Stimulated activated CD8-positive, alpha-beta memory T cell treated with anti-CD3 and anti-CD28 coated beads, Interleukin-12 subunit alpha, Interleukin-12 subunit beta, amount 100 ng/mL, for 4 hours (primary cell): ENCODE data around the gene DOCK9.

Experiments used
- DNase-seq: peaks from one replicate; pipeline ENCODE4 v3.0.0-alpha.2; 2020; ENCODE audit warnings: low read depth

DOCK9 gene

DNA sequence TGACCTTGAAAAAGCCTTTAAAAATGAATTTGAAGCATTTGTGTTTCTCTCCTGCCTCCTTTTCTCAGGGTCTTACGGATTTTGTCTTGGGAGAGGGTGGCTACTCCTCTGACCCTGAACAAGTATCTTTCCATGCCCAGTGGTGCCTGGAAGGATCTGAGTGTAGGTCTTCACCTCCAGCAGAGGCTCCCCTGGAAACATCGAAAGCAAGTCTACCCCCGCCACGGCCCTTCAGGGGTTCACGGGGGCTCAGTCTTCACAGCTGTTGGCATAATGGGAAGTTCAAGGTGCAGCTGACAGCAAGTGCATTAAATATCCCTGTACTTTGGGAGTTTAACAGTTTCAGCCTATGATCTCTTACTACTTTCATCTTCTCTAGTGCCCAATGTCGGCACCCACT is 182.6 kb downstream of the DOCK9 start:
- DNase-seq: no peak

DNA sequence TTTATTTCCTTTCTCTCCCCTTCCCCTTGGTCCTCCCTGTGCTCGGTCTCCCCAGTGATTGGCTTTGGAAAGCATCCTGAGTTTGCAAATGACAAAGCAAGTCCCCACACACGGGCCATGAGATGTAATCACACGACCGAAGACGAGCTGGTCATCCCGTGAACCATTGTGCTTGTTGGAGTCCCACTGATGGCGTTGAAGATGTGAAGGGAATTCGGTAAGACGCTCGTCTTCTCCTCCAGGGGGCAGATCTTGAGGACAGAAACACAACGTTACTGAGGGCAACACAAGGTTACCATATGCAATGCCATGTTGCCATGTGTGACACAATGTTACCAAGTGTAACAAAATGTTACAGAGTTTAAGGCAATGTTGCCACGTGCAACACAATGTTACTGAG is 183.4 kb downstream of the DOCK9 start:
- DNase-seq: no peak

DNA sequence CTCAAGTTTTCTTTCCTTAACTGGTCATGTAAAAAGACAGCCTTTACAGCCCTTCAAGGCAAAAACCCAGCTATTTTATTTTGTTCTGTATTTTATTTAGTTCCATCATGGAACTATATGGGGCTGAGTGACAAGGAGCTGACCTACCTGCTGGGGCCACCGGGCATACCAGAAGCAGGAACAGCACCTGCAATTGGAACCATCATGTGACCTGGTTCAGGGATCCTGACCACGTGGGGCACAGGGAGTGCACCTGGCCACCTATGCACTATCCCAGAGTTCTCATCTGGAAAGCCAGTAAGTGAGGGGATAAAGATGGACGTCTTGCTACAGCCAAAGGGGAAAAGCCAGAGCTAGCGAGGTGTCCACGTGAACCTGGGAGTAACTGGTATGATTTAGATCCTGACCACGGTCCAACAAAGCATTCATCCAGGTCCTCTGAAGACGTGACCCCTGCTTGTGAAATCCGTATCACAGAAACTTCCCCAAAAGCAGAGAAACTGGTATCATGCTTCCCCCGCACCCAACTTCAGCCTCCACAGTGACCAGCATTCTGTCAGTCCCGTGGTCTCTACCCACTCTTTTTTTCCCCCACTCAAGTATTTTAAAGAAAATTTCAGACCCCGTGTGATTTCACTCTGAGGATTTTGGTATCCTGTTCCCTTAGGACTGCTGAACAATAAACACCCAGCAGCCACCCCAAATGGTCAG is 184.9 kb downstream of the DOCK9 start:
- no peak for DNase-seq

DNA sequence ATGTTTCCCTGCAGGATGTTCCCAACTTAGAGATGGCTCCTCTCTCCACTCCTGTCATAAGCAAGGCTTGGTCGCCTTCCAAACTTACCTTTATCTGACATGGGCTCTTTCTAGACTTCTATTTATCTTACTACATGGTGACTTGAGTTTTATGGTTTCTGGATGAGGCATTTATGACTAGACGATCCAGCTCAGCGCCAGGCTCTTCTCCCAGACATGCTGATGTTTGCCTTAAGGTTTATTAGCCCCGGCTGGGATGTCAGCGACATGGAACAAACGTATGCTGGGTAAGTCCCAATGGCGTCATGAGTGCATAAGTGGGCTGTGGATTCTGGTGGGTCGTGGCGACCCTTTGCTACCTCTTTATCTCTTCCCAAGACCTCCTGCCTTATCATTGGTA is 185.5 kb downstream of the DOCK9 start:
- no peak for DNase-seq

DNA sequence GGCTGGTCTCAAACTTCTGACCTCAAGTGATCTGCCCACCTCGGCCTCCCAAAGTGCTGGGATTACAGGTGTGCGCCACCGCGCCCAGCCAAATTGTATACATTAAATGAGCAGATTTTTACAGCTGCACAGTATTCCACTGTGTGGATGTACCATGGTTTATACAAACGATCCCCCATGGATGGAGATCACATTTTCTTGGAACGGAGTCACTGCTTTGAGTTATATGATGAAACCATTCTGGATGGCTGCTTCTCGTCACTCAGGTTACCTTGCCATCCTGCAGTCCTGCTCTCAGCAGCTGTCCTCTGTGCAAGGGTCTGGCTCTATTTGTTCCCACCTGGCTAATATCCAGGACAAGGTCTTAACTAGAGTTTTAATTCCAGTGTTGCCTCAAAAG is 186.3 kb downstream of the DOCK9 start:
- no peak for DNase-seq

DNA sequence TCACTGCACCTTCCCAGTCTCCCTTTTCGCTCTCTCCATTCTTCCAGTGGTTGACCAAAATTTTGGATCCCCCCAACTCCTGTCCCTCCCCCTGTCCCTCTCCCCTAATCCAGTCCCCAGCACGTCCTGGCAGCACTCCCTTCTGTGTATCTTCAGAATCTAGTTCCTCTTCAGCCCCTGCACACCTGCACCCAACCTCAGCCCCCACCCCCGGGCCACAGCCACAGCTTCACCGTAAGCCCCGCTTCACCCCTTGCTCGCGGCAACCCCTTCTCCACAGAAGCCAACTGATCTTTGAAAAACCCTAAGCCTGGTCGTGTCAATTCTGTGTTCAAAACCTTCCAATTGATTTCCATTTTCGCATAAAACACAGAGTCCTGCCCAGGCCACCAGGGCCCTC is 189.9 kb downstream of the DOCK9 start:
- no peak for DNase-seq

DNA sequence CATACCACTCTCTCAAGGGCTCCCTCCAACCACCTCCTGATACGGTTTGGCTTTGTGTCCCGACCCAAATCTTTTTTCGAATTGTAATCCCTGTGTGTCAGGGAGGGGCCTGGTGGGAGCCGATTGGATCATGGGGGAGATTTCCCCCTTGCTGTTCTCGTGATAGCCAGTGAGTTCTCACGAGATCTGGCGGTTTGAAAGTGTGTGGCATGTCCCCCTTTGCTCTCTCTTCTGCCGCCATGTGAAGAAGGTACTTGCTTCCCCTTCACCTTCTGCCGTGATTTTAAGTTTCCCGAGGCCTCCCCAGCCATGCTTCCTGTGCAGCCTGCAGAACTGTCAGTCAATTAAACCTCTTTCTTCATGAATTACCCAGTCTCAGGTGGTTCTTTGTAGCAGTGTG is 190.7 kb downstream of the DOCK9 start:
- no peak for DNase-seq

DNA sequence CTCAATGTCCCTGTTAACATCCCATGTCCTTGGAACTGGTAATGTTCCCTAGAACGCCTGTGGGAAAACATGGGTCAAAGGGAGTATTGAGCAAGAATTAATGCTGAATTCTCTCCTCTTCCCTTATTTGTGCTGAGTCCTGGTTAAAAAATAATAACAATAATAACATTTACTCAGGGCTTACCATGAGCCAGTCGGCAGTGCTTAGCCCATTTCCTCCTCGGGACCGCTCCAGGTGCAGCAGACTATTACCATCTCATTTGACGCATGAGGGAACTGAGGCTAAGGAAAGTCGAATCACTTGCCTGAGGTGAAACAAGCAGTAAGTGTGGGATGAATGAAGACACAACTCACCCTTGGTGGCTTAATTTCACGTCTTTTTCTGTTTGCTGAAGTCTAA is 191.8 kb downstream of the DOCK9 start:
- no peak for DNase-seq

DNA sequence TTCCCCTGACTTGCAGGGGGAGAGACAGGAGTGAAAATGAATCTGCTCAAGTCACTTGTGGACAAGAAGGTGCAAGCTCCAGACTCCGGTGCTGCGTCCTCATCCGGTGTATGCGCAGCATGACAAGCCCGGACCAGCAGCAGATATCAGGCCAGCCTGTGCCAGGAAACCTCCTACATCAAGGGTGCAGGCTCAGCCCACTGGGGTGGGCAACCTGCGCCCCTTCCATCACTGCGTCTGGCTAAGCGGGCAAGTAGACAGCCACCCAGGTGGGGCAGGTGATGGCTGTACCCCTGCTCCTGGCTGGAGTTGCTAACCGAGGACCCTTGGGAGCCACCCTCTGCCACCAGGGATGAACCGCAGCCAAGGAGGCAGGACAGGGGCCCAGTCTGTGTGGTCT is 192.5 kb downstream of the DOCK9 start:
- no peak for DNase-seq

DNA sequence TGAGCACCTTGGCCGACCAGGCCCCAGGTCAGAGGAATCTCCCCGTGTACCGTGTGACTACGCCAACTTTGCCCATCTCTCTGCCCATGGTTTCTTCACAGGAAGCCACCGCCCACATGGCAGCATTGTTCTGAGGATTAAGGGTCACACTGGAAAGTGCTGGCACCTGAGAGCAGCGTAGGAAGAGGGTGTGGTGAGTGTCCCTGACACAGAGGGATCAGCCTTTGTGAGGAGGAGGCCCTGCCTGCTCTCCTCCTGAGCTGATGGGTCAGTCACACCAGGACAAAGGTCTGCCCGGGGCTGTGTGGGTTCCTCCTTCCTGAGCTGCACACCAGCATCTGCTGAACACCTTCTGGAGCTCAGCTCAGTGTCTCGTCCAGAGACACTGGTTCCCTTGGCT is 193.2 kb downstream of the DOCK9 start:
- DNase-seq: no peak

DNA sequence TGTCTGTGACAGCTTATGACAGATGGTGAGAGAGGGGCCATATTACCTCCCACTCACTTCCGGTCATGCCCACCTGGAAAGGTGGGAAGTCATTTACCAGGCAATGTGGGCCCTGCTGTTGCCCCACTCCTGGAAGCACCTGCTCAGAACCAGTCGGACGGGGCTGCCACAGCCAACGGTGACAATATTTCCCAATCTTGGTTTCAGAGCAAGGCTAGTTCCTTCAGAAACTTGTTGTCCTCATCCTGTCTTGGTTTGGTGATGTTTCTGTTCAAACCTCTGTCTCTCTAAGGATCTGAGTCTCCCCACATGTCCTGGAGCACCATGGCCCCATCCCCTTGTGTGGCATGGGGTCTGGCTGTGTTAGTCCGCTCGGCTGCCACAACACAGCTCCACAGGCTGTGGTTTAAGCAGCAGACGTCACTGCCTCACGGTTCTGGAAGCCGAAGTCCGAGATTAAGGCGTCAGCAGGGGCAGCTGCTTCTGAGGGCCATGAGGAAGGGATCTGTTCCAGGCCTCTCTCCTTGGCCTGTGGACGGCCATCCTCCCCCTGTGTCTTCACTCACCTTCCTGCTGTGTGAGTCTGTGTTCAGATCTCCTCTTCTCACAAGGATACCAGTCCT is 193.9 kb downstream of the DOCK9 start:
- no peak for DNase-seq

DNA sequence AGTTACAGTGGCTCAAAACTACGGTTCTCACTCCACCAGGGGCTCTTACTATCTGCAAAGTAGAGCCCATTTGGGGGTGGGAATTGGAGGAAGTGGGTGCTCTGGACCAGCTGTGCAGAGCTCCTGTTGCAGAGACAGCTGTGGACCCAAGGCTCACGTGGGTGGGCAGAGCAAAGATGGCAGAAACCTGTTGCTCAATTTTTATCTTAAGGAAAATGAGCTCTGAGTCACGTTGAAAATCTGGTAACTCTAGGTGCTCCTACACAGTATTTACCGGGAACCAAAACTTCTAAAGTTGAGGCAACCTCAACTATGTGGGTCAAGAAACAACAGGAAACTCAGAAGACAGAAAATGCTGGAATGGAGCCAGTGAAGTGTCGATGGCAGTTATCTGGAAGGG is 195.2 kb downstream of the DOCK9 start:
- DNase-seq: no peak

DNA sequence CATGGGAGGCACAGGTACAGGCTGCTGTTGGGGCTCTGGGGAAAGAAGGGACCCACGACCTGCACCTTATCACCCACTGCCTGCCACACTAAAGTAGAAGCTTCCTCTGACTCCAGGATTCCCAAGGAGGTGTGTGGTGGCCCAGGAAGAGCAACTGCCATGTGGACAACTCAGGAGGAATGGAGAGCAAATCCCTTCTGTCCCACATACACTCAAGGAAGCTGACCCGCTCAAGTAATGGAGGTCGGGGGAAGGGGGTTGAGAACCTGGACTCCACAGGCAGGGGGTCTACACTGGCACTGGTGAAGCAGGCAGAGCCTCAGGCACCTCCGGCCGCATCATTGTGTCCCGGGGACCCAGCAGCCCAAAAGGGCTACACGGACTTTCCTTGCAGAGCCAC is 196.0 kb downstream of the DOCK9 start:
- DNase-seq: no peak

DNA sequence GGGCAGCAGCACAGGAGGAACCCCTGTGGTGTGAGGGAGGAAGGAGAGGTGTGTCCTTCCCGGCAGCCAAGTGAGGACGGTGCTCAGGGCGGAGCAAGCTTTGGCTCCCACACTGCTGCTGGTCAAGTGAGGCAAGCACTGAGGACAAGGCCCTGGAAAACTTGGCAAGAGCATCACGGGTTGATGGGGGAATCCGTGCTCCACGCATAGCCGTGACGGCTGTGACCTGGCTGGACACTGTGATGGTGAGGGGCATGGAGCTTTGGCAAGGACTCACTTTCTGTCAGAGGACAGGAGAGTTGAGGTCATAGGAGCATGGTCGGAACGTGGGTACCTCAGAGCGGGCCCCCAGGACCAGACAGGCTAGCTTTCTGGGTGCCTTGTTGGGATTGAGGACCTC is 196.4 kb downstream of the DOCK9 start:
- DNase-seq: no peak

DNA sequence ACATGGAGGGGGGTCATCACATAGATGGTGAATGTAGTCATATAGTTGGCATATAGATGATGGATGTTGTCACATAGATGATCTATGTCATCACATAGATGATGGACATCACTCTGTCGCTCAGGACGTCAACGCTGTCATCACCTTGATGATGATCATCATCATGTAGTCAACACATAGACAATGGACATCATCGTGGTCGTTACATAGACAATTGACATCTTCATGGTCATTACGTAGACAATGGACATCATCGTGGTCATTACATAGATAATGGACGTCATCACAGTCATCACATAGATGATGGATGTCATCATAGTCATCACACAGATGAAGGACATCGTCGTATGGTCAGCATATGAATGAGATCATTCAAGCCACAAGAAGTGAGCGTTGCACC is 196.8 kb downstream of the DOCK9 start:
- no peak for DNase-seq

DNA sequence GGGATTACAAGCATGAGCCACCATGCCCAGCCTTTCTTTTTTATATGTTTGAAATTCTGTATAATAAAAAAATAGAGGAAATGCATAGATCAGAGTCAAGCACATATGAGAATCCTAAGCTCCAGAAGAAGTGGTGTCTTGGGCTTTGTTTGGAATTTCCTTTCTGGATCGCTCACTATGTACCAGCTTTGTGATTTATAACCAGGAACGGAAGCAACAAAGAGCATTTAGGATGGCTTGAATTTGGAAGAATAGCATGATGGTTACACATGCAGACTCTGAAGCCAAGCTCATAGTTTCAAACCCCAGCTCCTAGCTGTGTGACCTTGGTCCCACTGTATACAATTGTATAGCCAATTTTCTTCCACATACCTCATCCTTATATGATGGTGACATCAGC is 197.4 kb downstream of the DOCK9 start:
- no peak for DNase-seq

DNA sequence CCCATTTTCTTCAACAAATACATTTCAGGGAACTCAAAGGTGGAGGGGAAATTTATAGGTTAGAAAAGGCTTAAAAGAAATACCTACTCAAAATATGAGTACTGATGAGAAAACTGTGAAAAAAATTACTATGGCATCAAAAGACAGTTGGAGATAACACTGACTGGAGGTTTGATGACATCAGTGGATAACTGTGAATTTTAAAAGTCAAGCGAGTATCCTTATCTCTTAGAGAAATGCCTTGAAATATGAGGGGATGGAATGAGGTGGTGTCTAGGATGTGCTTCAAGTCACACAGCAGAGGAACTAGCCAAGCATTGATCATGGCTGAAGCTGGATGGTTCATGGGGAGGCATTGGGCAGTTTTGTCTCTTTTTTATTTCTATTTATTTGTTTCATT is 198.2 kb downstream of the DOCK9 start:
- no peak for DNase-seq

DNA sequence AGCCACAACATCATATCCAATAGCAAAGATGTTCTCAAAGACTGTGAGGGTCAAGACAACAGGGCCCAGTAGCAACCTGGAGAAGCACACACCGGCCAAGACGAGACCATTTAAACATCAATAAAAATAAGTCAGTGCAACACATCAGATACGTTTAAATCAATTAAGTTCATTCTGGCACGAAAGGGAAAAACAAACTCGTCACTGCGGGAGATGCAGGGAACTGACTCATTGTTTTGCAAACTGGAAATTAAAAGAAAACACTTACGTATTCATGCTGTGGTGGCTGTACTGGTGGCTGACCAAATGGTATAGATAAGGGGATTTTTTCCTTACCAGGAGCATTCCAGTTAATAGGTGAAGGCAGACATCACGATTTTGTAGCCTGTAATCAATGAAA is 199.1 kb downstream of the DOCK9 start:
- no peak for DNase-seq

DNA sequence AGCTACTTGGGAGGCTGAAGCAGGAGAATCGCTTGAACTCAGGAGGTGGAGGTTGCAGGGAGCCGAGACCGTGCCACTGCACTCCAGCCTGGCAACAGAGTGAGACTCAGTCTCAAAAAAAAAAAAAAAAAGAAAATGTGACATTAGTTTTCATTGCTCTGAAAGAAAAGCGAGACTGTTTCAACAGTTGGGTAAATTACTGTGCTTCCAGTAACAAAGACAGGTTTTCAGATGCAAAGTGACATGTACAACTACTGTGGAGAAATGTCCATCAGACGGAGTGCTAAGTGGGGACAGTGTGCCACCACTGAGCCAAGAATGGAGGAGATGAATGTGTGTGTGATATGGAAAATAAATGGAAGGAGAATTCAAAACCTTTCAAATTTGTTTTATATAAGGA is 201.2 kb downstream of the DOCK9 start:
- no peak for DNase-seq

DNA sequence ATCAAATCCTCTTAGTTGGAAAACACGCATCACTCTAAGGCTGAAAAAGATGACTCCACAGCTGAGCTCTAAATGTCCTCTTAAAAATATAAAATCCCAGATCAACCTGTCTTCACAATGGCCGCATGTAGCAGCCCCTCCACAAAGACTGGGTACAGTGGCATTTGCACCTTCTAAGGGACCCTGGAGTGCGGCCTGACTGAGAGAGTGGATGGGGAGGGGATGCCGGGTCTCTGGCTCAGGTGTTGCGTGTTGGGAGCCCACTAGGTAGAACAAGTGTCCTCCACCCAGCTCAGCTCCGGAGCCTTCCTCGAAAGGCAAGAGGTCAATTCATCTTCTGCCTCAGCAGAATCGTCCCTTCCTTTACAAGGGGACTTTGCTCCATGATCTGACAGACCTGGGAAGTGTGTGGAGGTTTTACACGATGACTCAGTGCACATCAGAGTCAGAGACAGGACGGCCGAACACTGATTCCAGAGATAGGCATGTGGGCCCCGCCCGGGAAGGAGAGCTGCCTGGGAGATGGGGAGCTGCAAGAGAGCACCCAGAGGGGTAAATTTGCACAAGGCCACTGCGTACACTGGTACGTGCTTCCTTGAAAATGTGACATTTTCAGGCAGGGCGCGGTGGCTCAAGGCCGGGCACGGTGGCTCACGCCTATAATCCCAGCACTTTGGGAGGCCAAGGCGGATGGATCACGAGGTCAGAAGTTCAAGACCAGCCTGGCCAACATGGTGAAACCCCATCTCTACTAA is 201.8 kb downstream of the DOCK9 start:
- DNase-seq: no peak

DNA sequence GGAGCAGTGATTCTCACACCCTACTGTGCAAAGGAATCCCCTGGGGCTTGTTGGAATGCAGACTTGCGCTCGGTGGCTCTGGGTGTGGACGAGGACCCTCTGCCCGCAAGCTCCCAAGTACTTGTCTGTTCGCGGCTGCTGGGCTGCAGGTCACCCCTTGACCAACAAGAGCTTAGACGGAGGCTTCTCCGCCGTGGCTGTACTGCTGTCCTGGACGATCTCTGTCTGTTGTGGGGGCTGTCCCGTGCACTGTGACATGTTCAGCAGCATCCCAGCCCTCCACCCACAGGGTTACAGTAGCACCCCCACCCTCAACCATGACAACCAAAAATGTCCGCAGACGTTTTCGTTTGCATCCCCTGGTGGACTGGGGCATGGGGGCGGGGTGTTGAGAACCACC is 202.5 kb downstream of the DOCK9 start:
- no peak for DNase-seq

DNA sequence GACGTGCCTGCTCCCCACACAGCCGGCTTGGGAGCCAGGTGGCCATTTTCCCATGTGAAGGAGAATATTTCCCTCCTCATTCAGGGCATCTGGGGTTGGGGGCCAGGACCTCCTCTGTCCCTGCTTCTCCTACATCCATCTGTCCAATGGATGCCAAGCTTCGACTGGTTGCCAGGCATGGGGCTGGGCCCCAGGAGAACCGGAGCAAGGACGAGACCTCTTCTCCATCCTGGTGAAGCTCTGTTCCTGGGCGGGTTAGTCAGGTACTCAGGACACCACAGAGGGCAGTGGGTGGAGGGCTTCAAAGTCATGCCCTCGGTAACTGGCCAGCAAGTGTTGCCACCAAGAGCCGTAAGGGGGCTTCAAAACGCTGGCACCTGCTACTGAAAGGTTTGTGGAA is 203.1 kb downstream of the DOCK9 start:
- no peak for DNase-seq

DNA sequence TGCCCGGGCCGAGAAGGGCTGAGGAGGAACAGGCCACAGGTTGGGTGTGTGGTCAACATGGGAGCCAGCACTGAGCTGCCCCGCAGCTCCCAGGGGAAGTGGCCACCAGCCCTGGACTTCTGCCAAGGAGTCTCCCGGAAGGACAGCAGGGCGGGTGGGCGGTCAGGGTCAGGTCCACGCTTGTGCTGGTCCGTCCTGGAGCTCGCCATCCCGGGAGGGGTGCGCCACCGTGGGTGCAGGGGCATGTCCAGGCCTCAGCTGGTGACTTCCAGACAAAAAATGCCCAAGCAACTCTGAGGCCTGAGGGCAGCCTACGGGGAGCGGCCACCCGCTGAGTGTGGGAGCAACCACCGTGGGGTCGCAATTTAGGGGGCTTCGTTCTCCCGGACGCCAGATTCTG is 203.9 kb downstream of the DOCK9 start:
- DNase-seq: no peak
